Aorta (tissue), 5 donors: ENCODE data around the gene PLD6. TPM values are rescaled to one million over a fixed set of nuclear protein-coding genes. Genes with fewer than 3 reads are reported as not detected.
"Not testable (repeated sequence)": the region's sequence is repeated elsewhere in the genome, so short reads cannot be mapped to it uniquely, and the experiment has no call there.

Experiments used
- ATAC-seq: fragments of 200-7000 bp; cut with Tn5 transposase; one replicate; pipeline ENCODE4 v1.9.1; 2022; ENCODE audit warnings: moderate library complexity; ENCODE audit not compliant: low FRiP score
- DNase-seq, 2 donors: peaks; one replicate each; pipeline ENCODE4 v3.0.0-alpha.2; 2020
- H3K27ac ChIP-seq, 2 donors: one replicate each; pipeline ENCODE4 v1.5.1; 2013; ENCODE audit warnings: low read length in 2 of 2, mild to moderate bottlenecking in 2 of 2, moderate library complexity in 2 of 2, control low read depth in 1 of 2, inconsistent platforms in 1 of 2, low read depth in 1 of 2
- H3K27me3 ChIP-seq, 2 donors: one replicate each; pipeline ENCODE4 v1.6.1; 2013; ENCODE audit warnings: control low read depth in 1 of 2, low read length in 1 of 2, mild to moderate bottlenecking in 1 of 2, moderate library complexity in 1 of 2; ENCODE audit not compliant: insufficient read depth in 2 of 2, control insufficient read depth in 1 of 2
- H3K36me3 ChIP-seq, 2 donors: one replicate each; pipeline ENCODE4 v1.6.1; 2013; ENCODE audit warnings: control low read depth in 1 of 2, low read length in 1 of 2, mild to moderate bottlenecking in 1 of 2; ENCODE audit not compliant: insufficient read depth in 2 of 2, control insufficient read depth in 1 of 2
- H3K4me1 ChIP-seq, 2 donors: one replicate each; pipeline ENCODE4 v1.6.1; 2013; ENCODE audit warnings: low read length in 2 of 2, control low read depth in 1 of 2, mild to moderate bottlenecking in 1 of 2, moderate library complexity in 1 of 2; ENCODE audit not compliant: insufficient read depth in 2 of 2, control insufficient read depth in 1 of 2
- H3K4me3 ChIP-seq, 2 donors: one replicate each; pipeline ENCODE4 v1.5.1; 2013; ENCODE audit warnings: low read length in 2 of 2, control low read depth in 1 of 2, mild to moderate bottlenecking in 1 of 2
- H3K9me3 ChIP-seq: one replicate; pipeline ENCODE4 v1.6.1; 2013; ENCODE audit warnings: mild to moderate bottlenecking, low read length; ENCODE audit not compliant: control insufficient read depth
- WGBS, 2 donors: extraction: QIAGEN DNeasy Blood & Tissue Kit; methylation state at CpG; one replicate each; pipeline ENCODE4 v1.1.7; 2013; 5-methylcytosine and 5-hydroxymethylcytosine counted together
- intact Hi-C, 2 donors: fragments of 100-400 bp; cut with DNase I; formaldehyde crosslinking; loops; one replicate each; pipeline versions ENCODE4 v1.14.2 to v1.15.0; 2022
- polyA plus RNA-seq, 2 donors: library from polyadenylated mRNA; stranded (reverse); fragments of 200-250 nt; gene quantifications; one replicate each; pipeline ENCODE4 v1.2.3, GENCODE V29; 2013
- total RNA-seq, 2 donors: library from RNA; stranded (reverse); fragmentation: NEBNext Ultra II Directional; extraction: Animal tissue kit (Norgen Biotek cat#: 25700); gene quantifications; one replicate each; pipeline ENCODE4 v1.2.1, GENCODE V29; 2021
- donor health status: healthy with polysubstance abuse.
- donor health status: Bipolar disorder and iron deficiency.
- donor health status: DM: no; HTN: no; CAD: no.
- donor health status: DM: no; HTN: no; CAD: no.
- donor health status: DM: yes; HTN: yes; CAD: no.

The PLD6 gene
- total and polyA plus RNA-seq, 4 donors = 0.13 to 2.1 (median 1.5) TPM

DNA sequence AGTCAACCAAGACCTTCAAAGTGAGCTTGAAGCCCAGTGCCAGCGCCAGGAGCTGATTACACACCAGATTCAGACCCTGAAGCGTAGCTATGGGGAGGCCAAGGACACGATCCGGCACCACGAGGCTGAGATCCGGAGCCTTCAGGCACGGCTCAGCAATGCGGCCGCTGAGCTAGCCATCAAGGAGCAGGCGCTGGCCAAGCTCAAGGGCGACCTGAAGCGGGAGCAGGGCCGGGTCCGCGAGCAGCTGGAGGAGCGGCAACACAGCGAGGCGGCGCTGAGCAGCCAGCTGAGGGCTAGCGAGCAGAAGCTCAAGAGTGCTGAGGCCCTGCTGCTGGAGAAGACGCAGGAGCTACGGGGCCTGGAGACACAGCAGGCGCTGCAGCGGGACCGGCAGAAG lies 42.0 kb downstream of the PLD6 start:
- no peak overlapping the region for H3K27ac ChIP-seq
- no peaks in the 10 kb centered on the region for H3K4me1 ChIP-seq
- no peak overlapping the region for H3K4me3 ChIP-seq
- H3K36me3 ChIP-seq = peaks cover 3 to 26% of the 10 kb centered on the region in 2 donors
- H3K27me3 ChIP-seq = no peaks in the 10 kb centered on the region
- intact Hi-C loops = no loop called here
- WGBS, 2 donors = 93% methylated on average over 25 of the region's 25 CpGs
- ATAC-seq (no peak), DNase-seq (no peak)
- no peaks in the 10 kb centered on the region for H3K9me3 ChIP-seq

DNA sequence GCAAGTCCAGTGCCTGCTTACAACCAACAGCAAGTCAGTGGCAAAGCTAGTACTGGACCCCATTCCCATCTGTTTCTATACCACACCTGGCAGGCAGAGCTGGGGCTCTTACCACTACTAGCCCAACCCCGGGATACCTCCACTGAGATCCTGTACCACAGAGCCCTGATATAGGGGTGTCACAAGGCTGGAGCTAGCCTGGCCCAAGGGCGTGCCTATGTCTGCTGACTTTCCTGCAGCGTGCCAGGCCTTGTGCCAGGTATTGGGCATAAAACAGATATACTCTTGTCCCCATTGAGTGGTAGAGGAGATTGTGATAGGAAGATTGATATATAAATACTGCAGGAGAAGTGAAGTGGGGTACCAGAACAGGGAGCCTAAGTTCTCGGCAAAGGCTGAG lies 44.4 kb downstream of the PLD6 start:
- H3K4me1 ChIP-seq = no peaks in the 10 kb centered on the region
- no peak overlapping the region for H3K4me3 ChIP-seq
- H3K27ac ChIP-seq = no peak overlapping the region
- H3K9me3 ChIP-seq = no peaks in the 10 kb centered on the region
- H3K36me3 ChIP-seq = peaks cover 3 to 26% of the 10 kb centered on the region in 2 donors
- DNase-seq (no peak), ATAC-seq (no peak)
- intact Hi-C loops = no loop called here
- WGBS, 2 donors = 89 to 90% methylated on average over 4 of the region's 4 CpGs
- H3K27me3 ChIP-seq = no peaks in the 10 kb centered on the region

DNA sequence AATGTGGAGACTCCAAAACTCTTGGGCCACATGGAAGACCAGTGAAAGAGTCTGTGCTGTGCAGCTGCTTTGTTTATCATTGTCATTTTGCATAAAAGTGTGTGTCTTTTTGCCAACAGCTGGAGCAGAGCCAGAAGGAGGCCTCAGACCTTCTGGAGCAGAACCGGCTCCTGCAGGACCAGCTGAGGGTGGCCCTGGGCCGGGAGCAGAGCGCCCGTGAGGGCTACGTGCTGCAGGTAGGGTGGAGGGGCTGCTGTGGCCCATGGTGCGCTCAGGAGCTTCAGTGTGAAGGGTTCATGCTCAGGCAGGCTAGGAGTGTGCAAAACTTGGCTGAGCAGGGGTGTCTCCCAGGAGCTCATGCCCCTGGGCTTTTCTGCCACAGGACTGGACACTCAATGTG lies 45.0 kb downstream of the PLD6 start:
- ATAC-seq = no peak
- intact Hi-C loops = no loop called here
- Histone ChIP-seq H3K4me3 (no peak overlapping the region), H3K36me3 (peaks cover 3 to 26% of the 10 kb centered on the region in 2 donors), H3K4me1 (no peaks in the 10 kb centered on the region), H3K27me3 (no peaks in the 10 kb centered on the region), H3K9me3 (no peaks in the 10 kb centered on the region), H3K27ac (no peak overlapping the region)
- no peak for DNase-seq
- WGBS, 2 donors = 85 to 90% methylated on average over 6 of the region's 6 CpGs

DNA sequence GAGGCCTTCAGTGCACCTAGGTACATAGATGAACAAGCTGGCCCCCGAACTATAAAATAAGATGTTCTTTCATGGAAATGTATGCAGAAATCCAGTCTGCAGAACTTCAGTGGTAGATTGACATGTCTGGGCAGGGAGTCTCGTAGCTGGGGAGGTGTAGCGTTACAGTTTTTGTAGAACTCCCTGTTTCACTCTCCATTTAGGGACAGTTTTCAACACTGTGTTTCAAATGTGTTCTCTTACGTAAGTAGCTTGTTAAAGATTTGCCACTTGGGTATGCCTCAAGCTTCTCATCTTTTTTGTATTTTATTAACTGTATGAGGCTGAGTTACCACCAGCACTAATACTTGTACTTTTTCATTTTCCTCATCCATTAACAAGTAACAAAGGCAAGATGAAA lies 46.6 kb downstream of the PLD6 start:
- intact Hi-C loops = no loop called here
- no peak for ATAC-seq
- H3K27ac ChIP-seq = no peak overlapping the region
- 93 to 94% methylated on average over 4 of the region's 4 CpGs for WGBS, 2 donors
- no peaks in the 10 kb centered on the region for H3K9me3 ChIP-seq
- DNase-seq = no peak
- H3K4me3 ChIP-seq = no peak overlapping the region
- H3K36me3 ChIP-seq = peaks cover 3 to 27% of the 10 kb centered on the region in 2 donors
- H3K27me3 ChIP-seq = no peaks in the 10 kb centered on the region
- H3K4me1 ChIP-seq = no peaks in the 10 kb centered on the region

DNA sequence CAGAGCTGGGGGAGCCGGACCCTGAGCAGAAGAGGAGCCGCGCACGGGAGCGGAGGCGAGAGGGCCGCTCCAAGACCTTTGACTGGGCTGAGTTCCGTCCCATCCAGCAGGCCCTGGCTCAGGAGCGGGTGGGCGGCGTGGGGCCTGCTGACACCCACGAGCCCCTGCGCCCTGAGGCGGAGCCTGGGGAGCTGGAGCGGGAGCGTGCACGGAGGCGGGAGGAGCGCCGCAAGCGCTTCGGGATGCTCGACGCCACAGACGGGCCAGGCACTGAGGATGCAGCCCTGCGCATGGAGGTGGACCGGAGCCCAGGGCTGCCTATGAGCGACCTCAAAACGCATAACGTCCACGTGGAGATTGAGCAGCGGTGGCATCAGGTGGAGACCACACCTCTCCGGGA lies 47.6 kb downstream of the PLD6 start:
- H3K9me3 ChIP-seq, H3K4me3 ChIP-seq, H3K4me1 ChIP-seq, DNase-seq, ATAC-seq, H3K27me3 ChIP-seq, H3K27ac ChIP-seq, intact Hi-C loops: not testable (repeated sequence)
- 95 to 96% methylated on average over 33 of the region's 33 CpGs for WGBS, 2 donors
- peaks cover 3 to 26% of the 10 kb centered on the region in 2 donors for H3K36me3 ChIP-seq

DNA sequence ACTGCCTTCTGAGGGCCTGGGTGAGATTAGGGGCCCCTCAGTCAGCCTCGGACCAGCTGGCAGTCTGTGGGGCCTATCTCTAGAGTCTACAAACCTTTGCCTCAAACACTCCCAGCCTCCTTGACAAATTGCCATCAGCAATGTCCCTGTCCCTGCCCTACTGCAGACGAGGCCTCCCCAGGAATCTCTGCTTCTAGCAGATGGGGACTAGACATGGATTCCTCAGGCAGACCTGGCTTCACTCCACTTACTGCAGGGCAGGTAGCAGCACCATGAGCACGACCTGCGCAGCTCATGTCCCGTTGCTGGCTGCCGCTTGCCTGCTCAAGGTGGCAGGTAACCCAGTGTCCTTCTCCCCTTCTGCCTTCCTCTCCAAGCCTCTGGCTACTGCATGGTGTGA lies 49.1 kb downstream of the PLD6 start:
- DNase-seq (no peak), ATAC-seq (no peak)
- intact Hi-C loops = no loop called here
- Histone ChIP-seq H3K4me1 (no peaks in the 10 kb centered on the region), H3K27ac (no peak overlapping the region), H3K36me3 (peaks cover 3 to 22% of the 10 kb centered on the region in 2 donors), H3K9me3 (no peaks in the 10 kb centered on the region), H3K4me3 (no peak overlapping the region), H3K27me3 (no peaks in the 10 kb centered on the region)
- WGBS, 2 donors = 84 to 87% methylated on average over 6 of the region's 6 CpGs

DNA sequence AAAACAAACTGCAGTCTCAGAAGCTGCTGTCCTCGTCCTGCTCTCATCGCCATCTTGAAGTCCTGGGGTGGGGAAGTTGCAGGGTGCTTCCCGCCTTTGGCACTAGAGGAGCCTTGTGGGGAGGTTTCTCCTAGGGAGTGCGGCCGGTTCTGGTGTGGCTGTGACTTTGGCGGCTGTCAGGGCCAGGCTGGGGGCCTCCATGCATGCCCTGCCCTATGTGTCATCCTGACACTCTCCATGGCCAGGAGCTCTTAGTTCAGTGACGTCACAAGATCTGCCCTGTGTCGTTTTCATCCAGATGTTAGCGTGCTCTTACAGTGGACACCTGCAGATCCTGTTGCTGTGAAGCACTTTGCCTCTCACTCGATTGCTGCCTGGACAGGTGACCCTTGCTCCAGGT lies 49.6 kb downstream of the PLD6 start:
- Histone ChIP-seq H3K4me3 (no peak overlapping the region), H3K27me3 (no peaks in the 10 kb centered on the region), H3K9me3 (no peaks in the 10 kb centered on the region), H3K4me1 (peaks cover 0 to 3% of the 10 kb centered on the region in 2 donors), H3K27ac (no peak overlapping the region), H3K36me3 (peaks cover 3 to 18% of the 10 kb centered on the region in 2 donors)
- intact Hi-C loops = no loop called here
- WGBS, 2 donors = 47 to 62% methylated on average over 10 of the region's 10 CpGs
- no peak for ATAC-seq
- no peak for DNase-seq

DNA sequence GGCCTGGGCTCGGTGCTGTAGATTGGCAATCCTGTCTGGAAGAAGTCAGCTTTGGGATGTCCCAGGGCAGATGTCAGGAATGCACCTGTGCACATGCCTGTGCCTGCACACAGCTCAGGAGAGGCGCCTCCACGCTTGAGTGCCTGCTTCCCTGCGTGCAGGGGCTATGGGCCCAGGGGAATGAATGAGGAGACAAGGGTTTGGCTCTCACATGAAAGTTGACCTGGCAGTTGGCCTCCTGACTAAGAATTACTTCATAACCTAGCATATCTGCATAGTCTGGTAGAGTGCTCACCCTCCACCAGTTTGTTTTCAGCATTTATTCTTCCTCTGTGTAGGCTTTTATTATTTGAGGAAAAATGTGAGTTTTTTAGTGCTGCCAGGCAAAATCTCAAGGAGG lies 50.0 kb downstream of the PLD6 start:
- Histone ChIP-seq H3K9me3 (no peaks in the 10 kb centered on the region), H3K27ac (no peak overlapping the region), H3K27me3 (no peaks in the 10 kb centered on the region), H3K36me3 (peaks cover 3 to 18% of the 10 kb centered on the region in 2 donors), H3K4me3 (no peak overlapping the region), H3K4me1 (peaks cover 0 to 5% of the 10 kb centered on the region in 2 donors)
- intact Hi-C loops = no loop called here
- ATAC-seq (no peak), DNase-seq (no peak)
- 15 to 29% methylated on average over 4 of the region's 4 CpGs for WGBS, 2 donors

DNA sequence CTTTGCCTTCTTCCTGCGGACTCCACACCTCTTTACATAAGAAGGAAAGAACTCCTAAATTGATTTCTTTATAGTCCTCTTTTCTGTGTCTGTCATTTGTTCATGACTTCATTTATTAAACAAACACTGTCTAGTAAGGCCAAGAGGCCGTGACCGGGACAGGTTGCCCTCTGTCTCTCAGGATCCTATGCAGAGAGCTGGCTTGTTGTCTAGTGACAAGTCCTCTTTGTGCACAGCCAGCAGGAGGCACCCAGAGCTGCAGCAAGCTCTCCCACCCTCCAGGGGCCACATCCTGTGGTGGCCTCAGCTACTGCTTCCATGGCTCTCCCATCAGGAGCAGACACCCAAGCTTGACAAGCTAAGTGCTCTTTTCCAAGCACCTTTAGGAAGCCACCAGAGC lies 50.6 kb downstream of the PLD6 start:
- 86 to 91% methylated on average over 3 of the region's 3 CpGs for WGBS, 2 donors
- Histone ChIP-seq H3K27me3 (no peaks in the 10 kb centered on the region), H3K4me3 (no peak overlapping the region), H3K4me1 (peaks cover 0 to 5% of the 10 kb centered on the region in 2 donors), H3K36me3 (peaks cover 3 to 18% of the 10 kb centered on the region in 2 donors), H3K9me3 (no peaks in the 10 kb centered on the region), H3K27ac (no peak overlapping the region)
- ATAC-seq = no peak
- DNase-seq = no peak
- intact Hi-C loops = no loop called here
